ENCODE results near the gene TNPO3.

Gene TNPO3

GRCh38 chr7:128948976-128949760, 105.7 kb downstream of the TNPO3 start:
- TF ChIP-seq, protein P1, sequence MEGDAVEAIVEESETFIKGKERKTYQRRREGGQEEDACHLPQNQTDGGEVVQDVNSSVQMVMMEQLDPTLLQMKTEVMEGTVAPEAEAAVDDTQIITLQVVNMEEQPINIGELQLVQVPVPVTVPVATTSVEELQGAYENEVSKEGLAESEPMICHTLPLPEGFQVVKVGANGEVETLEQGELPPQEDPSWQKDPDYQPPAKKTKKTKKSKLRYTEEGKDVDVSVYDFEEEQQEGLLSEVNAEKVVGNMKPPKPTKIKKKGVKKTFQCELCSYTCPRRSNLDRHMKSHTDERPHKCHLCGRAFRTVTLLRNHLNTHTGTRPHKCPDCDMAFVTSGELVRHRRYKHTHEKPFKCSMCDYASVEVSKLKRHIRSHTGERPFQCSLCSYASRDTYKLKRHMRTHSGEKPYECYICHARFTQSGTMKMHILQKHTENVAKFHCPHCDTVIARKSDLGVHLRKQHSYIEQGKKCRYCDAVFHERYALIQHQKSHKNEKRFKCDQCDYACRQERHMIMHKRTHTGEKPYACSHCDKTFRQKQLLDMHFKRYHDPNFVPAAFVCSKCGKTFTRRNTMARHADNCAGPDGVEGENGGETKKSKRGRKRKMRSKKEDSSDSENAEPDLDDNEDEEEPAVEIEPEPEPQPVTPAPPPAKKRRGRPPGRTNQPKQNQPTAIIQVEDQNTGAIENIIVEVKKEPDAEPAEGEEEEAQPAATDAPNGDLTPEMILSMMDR (IDR thresholded peaks at IDR 0.05) = no peak

DNA sequence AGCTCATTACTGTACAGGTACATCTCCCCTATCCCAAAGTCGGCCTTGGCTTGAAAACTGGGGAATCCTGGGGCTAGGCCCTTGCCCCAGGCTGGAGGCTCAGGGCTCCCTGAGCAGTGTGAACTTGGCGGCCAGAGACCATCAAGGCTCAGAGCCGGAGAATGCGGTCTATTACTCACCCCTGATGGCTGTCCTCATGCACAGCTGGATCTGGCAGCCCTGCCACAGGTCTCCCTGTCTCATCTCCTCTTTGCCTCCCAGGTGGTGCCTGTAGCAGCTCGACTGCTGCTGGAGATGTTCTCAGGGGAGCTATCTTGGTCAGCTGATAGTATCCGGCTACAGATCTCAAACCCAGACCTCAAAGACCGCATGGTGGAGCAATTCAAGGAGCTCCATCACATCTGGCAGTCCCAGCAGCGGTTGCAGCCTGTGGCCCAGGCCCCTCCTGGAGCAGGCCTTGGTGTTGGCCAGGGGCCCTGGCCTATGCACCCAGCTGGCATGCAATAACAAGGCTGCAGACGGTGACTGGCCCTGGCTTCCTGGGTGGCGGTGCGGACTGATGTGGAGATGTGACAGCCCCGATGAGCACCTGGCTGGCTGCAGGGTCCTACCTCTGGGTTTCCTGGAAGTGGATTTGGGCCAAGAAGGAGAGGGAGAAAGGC, 106.5 kb downstream of the TNPO3 start:
- TF ChIP-seq, protein P1 (IDR thresholded peaks at IDR 0.05) = no peak

- TF ChIP-seq, protein P1 (IDR thresholded peaks at IDR 0.05) = no peak
Observed at GRCh38 chr7:128947854-128948253, 107.1 kb downstream of the TNPO3 start.

DNA sequence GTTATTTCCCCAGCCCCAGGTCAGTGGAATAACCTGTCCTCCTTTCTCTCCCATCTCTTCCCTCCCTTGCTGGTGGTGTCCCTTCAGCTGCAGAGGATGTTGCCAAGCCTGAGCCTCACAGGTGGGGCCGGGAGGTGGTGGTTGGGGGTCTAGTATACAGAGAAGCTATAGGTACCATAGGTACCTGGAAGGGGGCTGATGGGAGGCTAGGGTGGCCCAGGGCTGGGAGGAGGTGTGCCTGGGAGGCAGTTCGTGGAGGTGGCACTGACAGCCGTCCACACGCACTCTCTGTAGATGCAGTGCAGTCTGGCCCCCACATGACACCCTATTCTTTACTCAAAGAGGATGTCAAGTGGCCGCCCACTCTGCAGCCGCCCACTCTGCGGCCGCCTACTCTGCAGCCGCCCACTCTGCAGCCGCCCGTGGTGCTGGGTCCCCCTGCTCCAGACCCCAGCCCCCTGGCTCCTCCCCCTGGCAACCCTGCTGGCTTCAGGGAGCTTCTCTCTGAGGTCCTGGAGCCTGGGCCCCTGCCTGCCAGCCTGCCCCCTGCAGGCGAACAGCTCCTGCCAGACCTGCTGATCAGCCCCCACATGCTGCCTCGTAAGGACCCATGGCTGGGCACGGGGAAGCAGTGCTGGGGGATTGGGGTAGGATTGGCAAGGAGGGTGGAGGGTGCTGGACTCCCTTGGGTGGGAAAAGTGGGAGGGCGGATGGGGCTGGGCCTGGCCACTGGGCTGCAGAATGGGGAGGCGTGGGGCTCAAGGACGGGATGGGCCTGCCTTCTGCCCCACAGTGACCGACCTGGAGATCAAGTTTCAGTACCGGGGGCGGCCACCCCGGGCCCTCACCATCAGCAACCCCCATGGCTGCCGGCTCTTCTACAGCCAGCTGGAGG, 107.7 kb downstream of the TNPO3 start:
- TF ChIP-seq, protein P1 (IDR thresholded peaks at IDR 0.05) = 0 out of 2 replicates have a peak, but pooled peaks have one; percentile 10

GRCh38 chr7:128945668-128946366, 109.1 kb downstream of the TNPO3 start:
- TF ChIP-seq, protein P1 (IDR thresholded peaks at IDR 0.05) = no peak

- TF ChIP-seq, protein P1 (IDR thresholded peaks at IDR 0.05) = no peak
Observed at GRCh38 chr7:128944487-128945236, 110.2 kb downstream of the TNPO3 start.

Measured in LNCAP (cell line).